GM12874 (cell line): ENCODE data around the gene FCRL1.

ENCODE experiments used
- CTCF ChIP-seq: IDR thresholded peaks from 2 replicates; pipeline ENCODE4 v1.5.1; 2011; ENCODE audit warnings: low read depth, mild to moderate bottlenecking, control low read depth, low read length, moderate library complexity; ENCODE audit not compliant: insufficient read depth

The FCRL1 gene

GRCh38 chr1:157758018-157758417 lies 61.9 kb downstream of the FCRL1 start:
- no peak for TF ChIP-seq CTCF

- no peak for TF ChIP-seq CTCF
Observed at GRCh38 chr1:157753611-157754010, 66.3 kb downstream of the FCRL1 start.

- TF ChIP-seq CTCF = no peak
Observed at GRCh38 chr1:157751283-157751682, 68.6 kb downstream of the FCRL1 start.

GRCh38 chr1:157748262-157748817 lies 71.6 kb downstream of the FCRL1 start:
- no peak for TF ChIP-seq CTCF
